ENCODE data around the gene GPR6. TPM values are rescaled to one million over a fixed set of nuclear protein-coding genes. Genes with fewer than 3 reads are reported as not detected.

Gene GPR6
- total RNA-seq, 1 donor from 2014 or later, result not detected

DNA sequence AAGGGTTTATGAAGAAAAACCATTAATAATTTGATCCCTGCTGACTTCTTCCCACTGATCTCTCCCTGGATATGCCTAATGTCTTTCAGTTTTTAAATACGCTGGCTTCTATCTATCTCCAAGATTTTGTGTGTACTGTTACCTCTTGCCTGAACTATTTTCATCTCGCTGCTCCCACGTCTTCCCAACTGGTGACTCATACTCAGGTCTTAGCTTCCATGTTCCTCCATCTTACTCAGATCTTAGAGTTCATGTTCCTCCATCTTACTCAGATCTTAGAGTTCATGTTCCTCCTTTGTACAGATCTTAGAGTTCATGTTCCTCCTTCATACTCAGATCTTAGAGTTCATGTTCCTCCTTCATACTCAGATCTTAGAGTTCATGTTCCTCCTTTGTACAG lies 21.6 kb downstream of the GPR6 start:
- intact Hi-C loops (cut with micrococcal nuclease), result no loop called here

DNA sequence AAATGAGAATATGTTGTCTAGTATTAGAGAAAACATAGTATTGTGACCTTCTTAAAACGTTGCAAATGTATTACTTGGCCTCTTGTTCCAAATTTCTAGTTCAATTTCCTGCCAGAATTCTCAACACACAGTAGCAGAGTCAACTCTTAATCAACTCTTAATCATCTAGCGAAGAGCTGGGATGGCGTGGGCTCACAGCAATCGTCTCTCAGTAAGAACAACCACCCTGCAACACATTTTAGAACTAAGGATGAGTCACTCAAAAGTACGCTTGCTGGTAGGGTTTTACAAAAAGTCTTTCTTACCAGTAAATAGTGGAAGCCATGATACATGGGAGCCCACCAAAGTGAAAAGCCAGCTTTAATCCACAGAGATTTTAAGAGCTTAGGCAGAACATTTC lies 24.6 kb downstream of the GPR6 start:
- intact Hi-C loops (cut with micrococcal nuclease), result no loop called here

DNA sequence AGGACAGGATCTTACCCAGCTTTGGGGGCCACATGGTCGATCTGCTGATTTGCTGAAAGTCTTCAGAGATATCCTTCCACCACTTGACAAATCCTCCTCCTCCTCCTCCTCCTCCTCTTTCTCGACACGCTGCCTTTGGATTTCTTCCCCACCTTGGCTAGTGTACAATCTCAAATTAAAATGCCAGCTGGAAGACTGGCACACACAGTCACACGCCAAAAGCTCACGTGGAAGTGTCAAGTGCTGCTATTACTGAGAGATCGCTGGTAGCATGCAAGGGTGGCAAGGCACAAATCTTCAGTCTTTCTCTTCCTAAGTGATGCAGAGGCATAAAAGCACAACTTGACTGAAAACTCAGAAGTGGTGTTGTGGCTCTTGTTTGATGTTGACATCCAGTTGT lies 35.3 kb downstream of the GPR6 start:
- intact Hi-C loops (cut with micrococcal nuclease), result no loop called here

- intact Hi-C loops (cut with micrococcal nuclease), result no loop called here
These were observed 37.1 kb downstream of the GPR6 start for GRCh38 chr6:110015206-110015605.

- intact Hi-C loops (cut with micrococcal nuclease), result no loop called here
These were observed 39.2 kb downstream of the GPR6 start for GRCh38 chr6:110017306-110017705.

GRCh38 chr6:110017946-110018345 lies 39.8 kb downstream of the GPR6 start:
- intact Hi-C loops (cut with micrococcal nuclease), result no loop called here

DNA sequence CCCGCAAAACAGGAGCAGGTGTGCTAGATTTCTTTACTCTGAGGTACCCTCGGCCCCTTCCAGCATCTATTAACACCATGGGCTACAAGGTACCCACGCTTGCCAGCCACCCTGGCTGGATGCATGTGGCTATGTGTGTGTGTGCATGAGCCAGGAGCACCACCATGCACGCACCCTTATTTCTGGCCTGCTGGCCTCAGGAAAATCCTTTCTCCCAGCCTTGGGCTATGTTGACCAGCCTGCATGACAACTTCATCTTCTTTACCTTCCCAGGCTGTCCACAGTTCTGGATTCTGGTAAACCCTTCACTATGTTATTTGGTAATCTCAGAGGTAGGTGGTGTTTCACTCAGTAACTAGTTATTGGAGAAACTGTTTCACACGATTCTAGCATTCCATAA lies 40.4 kb downstream of the GPR6 start:
- intact Hi-C loops (cut with micrococcal nuclease), result no loop called here

- intact Hi-C loops (cut with micrococcal nuclease), result no loop called here
These were observed 42.8 kb downstream of the GPR6 start for GRCh38 chr6:110020888-110021287.

DNA sequence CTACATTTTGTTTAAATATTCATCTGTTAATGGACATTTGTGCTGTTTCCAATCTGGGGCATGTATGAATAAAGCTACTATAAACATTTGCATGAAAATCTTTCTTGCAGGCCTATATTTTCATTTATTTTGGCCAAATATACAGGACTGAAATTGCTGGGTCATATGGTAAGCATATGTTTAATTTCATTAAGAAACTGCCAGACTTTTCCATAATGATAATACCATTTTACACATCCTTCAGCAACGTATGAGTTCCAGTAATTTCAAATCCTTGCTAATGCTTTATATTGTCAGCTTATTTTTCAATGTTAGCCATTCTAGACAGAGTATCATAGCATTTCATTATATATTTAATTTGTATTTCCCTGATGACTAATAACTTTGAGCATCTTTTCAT lies 51.0 kb downstream of the GPR6 start:
- intact Hi-C loops (cut with micrococcal nuclease), result no loop called here

Other genes with a start within 250 kb of the GPR6 start
- gene WASF1, start 201.4 kb downstream of the GPR6 start, total RNA-seq, result 0.34 and 0.44 TPM in 2 replicates
- gene CDC40, start 202.1 kb downstream of the GPR6 start, total RNA-seq, result 25.9 and 33.4 TPM in 2 replicates